HepG2 (cell line): Measurements from ENCODE around the gene PIRT.

Experiments
- TF ChIP-seq, protein P1 (sequence below): sonication (generic); formaldehyde crosslinking; IDR thresholded peaks from 2 replicates; pipeline ENCODE4 v1.5.0; 2020; ENCODE audit warnings: mild to moderate bottlenecking, missing genetic modification reagents, moderate library complexity
- TF ChIP-seq, protein P2 (sequence below): sonication (generic); formaldehyde crosslinking; IDR thresholded peaks from 2 replicates; pipeline ENCODE4 v1.8.1; 2022; ENCODE audit warnings: low read depth, mild to moderate bottlenecking, missing genetic modification reagents
- TF ChIP-seq, protein P3 (sequence below): sonication (generic); formaldehyde crosslinking; IDR thresholded peaks from one replicate; pipeline ENCODE4 v1.5.1; 2020; ENCODE audit warnings: mild to moderate bottlenecking, missing genetic modification reagents; ENCODE audit errors: not compliant biosample characterization
- TF ChIP-seq, protein P4 (sequence below): sonication (generic); formaldehyde crosslinking; IDR thresholded peaks from 2 replicates; pipeline ENCODE4 v1.4.0; 2020; ENCODE audit warnings: missing genetic modification reagents, borderline replicate concordance

DNA sequence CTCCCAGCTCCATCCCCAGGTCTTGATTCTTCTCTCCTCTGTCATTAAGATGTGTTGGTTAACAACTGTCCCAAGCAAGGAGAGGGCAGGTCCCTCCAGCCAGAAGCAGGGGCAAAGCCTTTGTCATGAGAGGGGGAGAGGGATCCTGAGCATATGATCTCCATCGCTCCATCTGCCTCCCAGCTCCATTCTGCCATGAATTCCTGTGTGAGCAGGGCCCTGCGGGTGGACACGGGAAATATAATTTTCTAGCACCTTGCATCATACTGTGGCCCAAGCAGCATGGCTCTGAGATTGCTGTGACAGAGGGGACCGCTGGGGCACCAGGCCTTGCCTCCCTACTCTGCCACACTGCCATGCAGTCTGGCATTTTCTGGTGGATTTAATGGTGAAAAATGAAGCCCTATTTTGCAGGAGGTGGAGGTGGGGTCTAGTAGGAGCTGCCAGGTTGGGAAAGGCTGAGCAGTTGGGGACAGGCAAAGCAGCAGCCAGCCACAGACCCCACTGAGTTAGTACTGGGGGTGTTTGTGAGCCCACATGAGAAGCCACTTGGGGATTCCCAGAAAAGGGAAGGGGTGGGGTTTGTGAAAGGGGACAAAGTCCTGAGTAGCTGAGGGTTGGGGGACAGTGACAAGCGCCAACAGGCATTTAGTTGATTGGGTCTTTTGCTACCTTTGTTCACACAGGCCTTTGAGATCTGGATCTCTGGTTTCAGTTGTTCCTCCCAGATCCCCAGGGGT lies 50.4 kb downstream of the PIRT start:
- TF ChIP-seq, protein P1, sequence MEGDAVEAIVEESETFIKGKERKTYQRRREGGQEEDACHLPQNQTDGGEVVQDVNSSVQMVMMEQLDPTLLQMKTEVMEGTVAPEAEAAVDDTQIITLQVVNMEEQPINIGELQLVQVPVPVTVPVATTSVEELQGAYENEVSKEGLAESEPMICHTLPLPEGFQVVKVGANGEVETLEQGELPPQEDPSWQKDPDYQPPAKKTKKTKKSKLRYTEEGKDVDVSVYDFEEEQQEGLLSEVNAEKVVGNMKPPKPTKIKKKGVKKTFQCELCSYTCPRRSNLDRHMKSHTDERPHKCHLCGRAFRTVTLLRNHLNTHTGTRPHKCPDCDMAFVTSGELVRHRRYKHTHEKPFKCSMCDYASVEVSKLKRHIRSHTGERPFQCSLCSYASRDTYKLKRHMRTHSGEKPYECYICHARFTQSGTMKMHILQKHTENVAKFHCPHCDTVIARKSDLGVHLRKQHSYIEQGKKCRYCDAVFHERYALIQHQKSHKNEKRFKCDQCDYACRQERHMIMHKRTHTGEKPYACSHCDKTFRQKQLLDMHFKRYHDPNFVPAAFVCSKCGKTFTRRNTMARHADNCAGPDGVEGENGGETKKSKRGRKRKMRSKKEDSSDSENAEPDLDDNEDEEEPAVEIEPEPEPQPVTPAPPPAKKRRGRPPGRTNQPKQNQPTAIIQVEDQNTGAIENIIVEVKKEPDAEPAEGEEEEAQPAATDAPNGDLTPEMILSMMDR (CRISPR knock-in tag): no peak
- TF ChIP-seq, protein P2, sequence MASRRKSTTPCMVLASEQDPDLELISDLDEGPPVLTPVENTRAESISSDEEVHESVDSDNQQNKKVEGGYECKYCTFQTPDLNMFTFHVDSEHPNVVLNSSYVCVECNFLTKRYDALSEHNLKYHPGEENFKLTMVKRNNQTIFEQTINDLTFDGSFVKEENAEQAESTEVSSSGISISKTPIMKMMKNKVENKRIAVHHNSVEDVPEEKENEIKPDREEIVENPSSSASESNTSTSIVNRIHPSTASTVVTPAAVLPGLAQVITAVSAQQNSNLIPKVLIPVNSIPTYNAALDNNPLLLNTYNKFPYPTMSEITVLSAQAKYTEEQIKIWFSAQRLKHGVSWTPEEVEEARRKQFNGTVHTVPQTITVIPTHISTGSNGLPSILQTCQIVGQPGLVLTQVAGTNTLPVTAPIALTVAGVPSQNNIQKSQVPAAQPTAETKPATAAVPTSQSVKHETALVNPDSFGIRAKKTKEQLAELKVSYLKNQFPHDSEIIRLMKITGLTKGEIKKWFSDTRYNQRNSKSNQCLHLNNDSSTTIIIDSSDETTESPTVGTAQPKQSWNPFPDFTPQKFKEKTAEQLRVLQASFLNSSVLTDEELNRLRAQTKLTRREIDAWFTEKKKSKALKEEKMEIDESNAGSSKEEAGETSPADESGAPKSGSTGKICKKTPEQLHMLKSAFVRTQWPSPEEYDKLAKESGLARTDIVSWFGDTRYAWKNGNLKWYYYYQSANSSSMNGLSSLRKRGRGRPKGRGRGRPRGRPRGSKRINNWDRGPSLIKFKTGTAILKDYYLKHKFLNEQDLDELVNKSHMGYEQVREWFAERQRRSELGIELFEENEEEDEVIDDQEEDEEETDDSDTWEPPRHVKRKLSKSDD (CRISPR knock-in tag): no peak
- TF ChIP-seq, protein P3, sequence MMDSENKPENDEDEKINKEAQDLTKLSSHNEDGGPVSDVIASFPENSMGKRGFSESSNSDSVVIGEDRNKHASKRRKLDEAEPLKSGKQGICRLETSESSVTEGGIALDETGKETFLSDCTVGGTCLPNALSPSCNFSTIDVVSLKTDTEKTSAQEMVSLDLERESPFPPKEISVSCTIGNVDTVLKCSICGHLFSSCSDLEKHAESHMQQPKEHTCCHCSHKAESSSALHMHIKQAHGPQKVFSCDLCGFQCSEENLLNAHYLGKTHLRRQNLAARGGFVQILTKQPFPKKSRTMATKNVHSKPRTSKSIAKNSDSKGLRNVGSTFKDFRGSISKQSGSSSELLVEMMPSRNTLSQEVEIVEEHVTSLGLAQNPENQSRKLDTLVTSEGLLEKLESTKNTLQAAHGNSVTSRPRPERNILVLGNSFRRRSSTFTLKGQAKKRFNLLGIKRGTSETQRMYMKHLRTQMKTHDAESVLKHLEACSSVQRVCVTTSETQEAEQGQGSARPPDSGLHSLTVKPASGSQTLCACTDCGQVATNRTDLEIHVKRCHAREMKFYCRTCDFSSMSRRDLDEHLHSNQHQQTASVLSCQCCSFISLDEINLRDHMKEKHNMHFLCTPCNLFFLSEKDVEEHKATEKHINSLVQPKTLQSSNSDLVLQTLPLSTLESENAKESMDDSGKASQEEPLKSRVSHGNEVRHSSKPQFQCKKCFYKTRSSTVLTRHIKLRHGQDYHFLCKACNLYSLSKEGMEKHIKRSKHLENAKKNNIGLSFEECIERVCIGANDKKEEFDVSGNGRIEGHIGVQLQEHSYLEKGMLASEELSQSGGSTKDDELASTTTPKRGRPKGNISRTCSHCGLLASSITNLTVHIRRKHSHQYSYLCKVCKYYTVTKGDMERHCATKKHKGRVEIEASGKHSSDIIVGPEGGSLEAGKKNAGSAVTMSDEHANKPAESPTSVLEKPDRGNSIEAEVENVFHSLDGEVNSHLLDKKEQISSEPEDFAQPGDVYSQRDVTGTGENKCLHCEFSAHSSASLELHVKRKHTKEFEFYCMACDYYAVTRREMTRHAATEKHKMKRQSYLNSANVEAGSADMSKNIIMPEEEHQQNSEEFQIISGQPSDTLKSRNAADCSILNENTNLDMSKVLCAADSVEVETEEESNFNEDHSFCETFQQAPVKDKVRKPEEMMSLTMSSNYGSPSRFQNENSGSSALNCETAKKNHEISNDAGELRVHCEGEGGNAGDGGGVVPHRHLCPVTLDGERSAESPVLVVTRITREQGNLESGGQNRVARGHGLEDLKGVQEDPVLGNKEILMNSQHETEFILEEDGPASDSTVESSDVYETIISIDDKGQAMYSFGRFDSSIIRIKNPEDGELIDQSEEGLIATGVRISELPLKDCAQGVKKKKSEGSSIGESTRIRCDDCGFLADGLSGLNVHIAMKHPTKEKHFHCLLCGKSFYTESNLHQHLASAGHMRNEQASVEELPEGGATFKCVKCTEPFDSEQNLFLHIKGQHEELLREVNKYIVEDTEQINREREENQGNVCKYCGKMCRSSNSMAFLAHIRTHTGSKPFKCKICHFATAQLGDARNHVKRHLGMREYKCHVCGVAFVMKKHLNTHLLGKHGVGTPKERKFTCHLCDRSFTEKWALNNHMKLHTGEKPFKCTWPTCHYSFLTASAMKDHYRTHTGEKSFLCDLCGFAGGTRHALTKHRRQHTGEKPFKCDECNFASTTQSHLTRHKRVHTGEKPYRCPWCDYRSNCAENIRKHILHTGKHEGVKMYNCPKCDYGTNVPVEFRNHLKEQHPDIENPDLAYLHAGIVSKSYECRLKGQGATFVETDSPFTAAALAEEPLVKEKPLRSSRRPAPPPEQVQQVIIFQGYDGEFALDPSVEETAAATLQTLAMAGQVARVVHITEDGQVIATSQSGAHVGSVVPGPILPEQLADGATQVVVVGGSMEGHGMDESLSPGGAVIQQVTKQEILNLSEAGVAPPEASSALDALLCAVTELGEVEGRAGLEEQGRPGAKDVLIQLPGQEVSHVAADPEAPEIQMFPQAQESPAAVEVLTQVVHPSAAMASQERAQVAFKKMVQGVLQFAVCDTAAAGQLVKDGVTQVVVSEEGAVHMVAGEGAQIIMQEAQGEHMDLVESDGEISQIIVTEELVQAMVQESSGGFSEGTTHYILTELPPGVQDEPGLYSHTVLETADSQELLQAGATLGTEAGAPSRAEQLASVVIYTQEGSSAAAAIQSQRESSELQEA (CRISPR knock-in tag): no peak
- TF ChIP-seq, protein P4, sequence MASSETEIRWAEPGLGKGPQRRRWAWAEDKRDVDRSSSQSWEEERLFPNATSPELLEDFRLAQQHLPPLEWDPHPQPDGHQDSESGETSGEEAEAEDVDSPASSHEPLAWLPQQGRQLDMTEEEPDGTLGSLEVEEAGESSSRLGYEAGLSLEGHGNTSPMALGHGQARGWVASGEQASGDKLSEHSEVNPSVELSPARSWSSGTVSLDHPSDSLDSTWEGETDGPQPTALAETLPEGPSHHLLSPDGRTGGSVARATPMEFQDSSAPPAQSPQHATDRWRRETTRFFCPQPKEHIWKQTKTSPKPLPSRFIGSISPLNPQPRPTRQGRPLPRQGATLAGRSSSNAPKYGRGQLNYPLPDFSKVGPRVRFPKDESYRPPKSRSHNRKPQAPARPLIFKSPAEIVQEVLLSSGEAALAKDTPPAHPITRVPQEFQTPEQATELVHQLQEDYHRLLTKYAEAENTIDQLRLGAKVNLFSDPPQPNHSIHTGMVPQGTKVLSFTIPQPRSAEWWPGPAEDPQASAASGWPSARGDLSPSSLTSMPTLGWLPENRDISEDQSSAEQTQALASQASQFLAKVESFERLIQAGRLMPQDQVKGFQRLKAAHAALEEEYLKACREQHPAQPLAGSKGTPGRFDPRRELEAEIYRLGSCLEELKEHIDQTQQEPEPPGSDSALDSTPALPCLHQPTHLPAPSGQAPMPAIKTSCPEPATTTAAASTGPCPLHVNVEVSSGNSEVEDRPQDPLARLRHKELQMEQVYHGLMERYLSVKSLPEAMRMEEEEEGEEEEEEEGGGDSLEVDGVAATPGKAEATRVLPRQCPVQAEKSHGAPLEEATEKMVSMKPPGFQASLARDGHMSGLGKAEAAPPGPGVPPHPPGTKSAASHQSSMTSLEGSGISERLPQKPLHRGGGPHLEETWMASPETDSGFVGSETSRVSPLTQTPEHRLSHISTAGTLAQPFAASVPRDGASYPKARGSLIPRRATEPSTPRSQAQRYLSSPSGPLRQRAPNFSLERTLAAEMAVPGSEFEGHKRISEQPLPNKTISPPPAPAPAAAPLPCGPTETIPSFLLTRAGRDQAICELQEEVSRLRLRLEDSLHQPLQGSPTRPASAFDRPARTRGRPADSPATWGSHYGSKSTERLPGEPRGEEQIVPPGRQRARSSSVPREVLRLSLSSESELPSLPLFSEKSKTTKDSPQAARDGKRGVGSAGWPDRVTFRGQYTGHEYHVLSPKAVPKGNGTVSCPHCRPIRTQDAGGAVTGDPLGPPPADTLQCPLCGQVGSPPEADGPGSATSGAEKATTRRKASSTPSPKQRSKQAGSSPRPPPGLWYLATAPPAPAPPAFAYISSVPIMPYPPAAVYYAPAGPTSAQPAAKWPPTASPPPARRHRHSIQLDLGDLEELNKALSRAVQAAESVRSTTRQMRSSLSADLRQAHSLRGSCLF: no peak
